HG03175 (cell line): ENCODE results near the gene GPC6.
"Not testable (repeated sequence)": the region's sequence is repeated elsewhere in the genome, so short reads cannot be mapped to it uniquely, and the experiment has no call there.

Source experiments
- ATAC-seq: cut with Tn5 transposase; IDR thresholded peaks from one replicate; pipeline ENCODE4 v1.9.1; 2021; ENCODE audit warnings: mild to moderate bottlenecking, moderate library complexity; ENCODE audit not compliant: unreplicated experiment

The GPC6 gene

GRCh38 chr13:93226623-93227279 is at the start of gene GPC6:
Gene GPC6 (plus strand): TSS chr13:93226807.
- no peak for ATAC-seq

- ATAC-seq, result no peak
Observed at GRCh38 chr13:93180356-93180969, 46.1 kb upstream of the GPC6 start.

GRCh38 chr13:93182406-93182805 is 44.2 kb upstream of the GPC6 start:
- ATAC-seq, result no peak

- ATAC-seq, result no peak
Observed at GRCh38 chr13:93183302-93183701, 43.3 kb upstream of the GPC6 start.

DNA sequence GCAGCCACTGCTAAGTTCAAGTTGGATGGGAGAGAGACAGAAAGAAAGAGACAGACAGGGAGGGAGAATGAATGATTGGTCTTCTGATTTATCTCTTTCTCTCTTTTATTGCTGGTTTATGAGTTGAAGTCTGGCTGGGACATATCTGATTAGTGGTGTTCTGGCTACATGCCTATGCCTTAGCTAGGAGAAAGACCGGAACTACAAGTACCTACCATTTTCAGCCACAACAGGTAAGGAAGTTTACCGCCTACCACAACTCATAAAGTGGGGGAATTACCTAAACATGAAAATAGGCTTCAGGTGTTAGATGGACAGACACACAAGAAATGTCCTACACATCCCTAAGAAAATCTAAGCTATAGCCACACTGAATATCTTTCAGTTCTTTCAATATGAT is 36.6 kb upstream of the GPC6 start:
- ATAC-seq, result no peak

- no peak for ATAC-seq
Observed at GRCh38 chr13:93193682-93194081, 32.9 kb upstream of the GPC6 start.

DNA sequence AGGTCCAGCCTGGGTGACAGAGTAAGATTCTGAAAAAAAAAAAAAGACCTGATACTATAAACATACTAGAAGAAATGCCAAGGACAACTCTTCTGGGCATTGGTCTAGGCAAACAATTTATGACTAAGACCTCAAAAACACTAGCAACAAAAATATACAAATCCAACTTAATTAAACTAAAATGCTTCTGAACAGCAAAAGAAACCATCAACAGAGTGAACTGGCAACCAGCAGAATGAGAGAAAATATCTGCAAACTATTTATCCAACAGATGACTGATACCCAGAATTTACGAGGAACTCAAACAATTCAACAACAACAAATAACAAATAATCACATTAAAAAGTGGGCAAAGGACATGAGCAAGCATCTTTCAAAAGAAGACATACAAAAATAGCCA is 26.8 kb upstream of the GPC6 start:
- ATAC-seq, result no peak

DNA sequence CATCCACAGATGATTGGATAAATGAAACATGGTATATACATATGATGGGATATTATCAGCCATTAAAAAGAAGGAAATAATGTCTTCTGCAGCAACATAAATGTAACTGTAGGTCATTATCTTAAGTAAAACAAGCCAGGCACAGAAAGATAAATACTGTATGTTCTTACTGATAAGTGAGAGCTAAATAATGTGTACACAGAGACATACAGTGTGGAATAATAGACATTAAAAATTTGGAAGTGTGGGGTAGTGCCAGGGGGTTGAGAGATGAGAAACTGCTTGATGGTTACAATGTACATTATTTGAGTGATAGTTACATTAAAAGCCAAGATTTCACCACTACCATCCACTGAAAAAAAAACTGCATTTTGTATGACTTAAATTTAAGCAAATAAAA is 26.0 kb upstream of the GPC6 start:
- no peak for ATAC-seq

GRCh38 chr13:93201992-93202558 is 24.5 kb upstream of the GPC6 start:
- ATAC-seq, result no peak

GRCh38 chr13:93206778-93207392 is 19.7 kb upstream of the GPC6 start:
- not testable (repeated sequence) for ATAC-seq

DNA sequence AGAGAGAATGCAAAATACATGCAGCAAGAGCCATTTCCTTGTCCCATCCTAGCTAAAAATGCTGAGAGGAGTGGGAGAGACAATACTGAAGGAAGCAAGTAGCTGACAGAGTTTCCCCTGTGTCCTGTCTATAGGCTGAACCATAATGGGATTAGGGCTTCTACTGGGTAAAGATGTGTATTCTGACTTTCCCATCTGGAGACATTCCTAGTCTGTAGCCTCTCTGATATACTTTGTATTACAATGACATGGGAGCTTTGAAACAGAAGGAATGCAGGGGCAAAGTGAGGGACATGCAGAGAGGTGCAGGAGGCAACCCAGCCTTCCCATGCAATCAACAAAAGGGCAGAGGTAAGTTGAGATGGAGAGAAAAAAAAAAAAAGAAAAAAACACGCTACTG is 10.5 kb upstream of the GPC6 start:
- ATAC-seq, result no peak

DNA sequence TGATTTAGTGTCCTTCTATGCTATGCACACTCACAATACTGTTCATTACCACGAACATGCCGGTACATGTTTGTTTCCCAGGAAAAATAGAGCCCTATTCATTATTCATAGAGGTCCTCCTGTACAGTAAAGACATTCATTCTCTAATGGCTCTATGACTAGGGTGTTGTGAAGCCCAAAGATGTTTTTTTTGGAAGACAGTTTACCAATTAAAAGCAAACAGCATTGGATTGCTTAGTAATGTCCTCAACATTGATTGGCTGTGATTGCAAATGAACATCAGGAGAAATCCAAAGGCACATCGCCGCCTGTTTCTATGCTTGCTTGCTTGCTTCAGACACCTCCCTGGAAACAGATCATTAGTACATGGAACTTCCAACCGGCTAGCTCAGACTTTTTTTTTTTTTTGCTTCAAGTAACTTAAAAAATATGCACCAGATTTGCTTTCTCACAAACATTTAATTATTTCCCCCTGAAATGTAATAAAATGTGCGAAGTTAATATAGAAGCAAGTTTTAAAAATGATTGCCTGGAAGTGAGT is 8.8 kb upstream of the GPC6 start:
- no peak for ATAC-seq

DNA sequence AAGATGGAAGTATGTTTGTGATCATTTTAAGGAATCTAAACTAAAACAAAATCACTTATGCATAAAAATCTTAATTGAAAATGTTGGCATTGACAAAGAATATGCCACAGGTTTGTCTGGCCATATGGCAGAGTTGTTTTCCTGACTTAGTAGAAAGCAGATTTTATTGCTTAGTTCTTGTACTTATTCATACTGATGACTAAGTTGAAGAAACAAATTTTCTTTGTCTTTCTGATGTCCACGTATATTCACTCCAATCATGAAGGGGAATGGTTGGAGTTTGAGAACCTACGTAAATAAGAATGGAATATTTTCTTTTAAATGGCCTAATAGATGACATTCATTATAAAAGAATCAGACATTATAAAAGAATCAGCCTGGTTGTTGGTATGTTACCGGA is 8.0 kb upstream of the GPC6 start:
- no peak for ATAC-seq

GRCh38 chr13:93220073-93220472 is 6.5 kb upstream of the GPC6 start:
- no peak for ATAC-seq

GRCh38 chr13:93222976-93223375 is 3.6 kb upstream of the GPC6 start:
- ATAC-seq, result no peak

DNA sequence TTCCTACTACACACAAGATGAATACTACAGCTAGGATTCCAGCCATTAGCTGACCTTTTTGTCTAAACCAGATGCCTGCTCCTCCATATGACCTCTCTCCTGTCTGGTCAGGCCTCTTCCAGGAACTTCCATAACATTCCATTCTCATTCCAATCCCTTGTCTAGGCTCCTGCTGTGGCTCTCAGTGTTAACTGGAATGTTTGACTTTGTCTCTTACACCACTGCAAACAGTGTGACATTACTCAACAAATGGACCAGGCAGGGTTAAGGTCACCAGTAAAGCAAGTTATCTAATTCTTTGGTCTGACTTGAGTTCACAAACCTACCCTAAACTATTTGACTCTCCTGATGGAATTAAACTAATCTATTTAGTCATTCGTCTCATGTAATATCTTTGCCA is 2.1 kb upstream of the GPC6 start:
- no peak for ATAC-seq

DNA sequence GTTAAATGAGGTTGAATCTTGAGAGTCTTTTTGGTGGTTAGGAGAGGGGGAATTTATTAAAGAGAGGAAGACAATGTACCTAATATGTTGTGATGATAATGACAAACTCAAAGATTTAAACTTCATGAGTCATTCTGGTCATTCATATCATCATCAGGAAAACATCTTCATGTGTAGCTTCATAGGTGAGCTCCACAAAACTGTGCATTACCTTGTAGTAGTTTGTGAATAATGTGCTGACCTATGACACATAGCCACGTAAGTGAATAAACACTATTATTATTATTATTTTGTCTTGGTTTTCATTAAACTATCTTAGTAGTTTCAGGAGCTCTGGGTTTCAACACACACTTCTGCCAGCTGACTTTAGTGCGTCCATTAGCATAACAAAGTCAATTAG is 997 bp upstream of the GPC6 start:
- no peak for ATAC-seq

- ATAC-seq, result no peak
Observed at GRCh38 chr13:93226065-93226622, 463 bp upstream of the GPC6 start.

DNA sequence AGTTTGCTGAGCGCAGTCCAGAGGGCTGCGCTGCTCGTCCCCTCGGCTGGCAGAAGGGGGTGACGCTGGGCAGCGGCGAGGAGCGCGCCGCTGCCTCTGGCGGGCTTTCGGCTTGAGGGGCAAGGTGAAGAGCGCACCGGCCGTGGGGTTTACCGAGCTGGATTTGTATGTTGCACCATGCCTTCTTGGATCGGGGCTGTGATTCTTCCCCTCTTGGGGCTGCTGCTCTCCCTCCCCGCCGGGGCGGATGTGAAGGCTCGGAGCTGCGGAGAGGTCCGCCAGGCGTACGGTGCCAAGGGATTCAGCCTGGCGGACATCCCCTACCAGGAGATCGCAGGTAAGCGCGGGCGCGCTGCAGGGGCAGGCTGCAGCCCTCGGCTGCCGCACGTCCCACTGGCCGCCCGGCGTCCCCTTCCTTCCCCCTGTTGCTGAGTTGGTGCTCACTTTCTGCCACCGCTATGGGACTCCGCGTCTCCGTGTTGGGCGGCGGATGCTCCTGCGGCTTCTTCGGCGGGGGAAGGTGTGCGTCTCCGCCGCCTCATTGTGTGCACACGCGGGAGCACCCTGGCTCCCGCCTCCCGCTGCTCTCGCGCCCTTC is 772 bp downstream of the GPC6 start:
- no peak for ATAC-seq

DNA sequence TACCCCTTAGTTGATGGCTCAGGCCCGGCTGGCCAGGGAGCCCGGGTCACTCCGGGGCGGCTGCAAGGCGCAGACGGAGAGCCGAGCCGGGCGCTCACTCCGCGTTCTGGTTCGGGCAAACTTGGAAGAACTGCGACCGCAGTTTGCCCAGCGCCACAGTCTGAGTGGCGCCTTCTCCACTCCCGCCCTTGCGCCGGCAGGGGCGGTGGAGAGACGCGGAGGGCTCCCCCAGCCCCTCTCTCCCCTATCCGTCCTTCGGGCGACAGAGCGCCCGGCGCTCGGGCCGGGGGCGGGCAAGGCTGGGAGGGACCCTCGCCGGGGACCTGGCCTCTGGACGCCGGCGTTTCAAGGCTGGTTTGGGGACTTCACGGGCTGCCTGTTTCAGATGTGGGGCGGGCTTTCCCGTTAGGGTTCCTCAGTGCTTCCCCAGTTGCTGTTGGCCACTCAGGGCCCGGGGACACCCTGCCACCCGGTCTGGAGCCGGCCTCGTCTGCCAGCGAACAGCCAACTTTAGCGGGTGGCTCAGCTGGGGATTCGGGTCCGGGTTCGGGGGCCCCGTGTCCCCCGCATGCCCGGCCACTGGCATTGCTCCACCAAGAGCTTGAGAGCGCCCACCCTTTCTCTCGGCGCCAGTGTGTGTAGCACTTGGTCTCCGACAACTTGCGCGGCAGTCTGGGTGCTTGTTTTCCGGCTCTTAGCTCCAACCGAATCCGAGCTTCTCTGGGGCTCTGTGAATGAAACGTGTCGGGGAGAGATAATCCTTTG is 1.5 kb downstream of the GPC6 start:
- no peak for ATAC-seq

GRCh38 chr13:93228643-93228937 is 2.0 kb downstream of the GPC6 start:
- no peak for ATAC-seq
